ENCODE measurements around the gene CAPN5.
"Not testable (repeated sequence)": the region's sequence is repeated elsewhere in the genome, so short reads cannot be mapped to it uniquely, and the experiment has no call there.

Gene CAPN5

GRCh38 chr11:77084581-77085191 is 17.9 kb downstream of the CAPN5 start:
- DNase-seq (ENCODE audit: low spot score) = no peak

GRCh38 chr11:77085652-77086051 is 18.9 kb downstream of the CAPN5 start:
- no peak for DNase-seq (ENCODE audit: low spot score)

GRCh38 chr11:77086521-77087472 is 20.0 kb downstream of the CAPN5 start:
- DNase-seq (ENCODE audit: low spot score) = no peak

GRCh38 chr11:77087723-77088225 is 21.0 kb downstream of the CAPN5 start:
- DNase-seq (ENCODE audit: low spot score) = no peak

GRCh38 chr11:77088236-77089003 is 21.6 kb downstream of the CAPN5 start:
- no peak for DNase-seq (ENCODE audit: low spot score)

GRCh38 chr11:77089004-77089545 is 22.3 kb downstream of the CAPN5 start:
- DNase-seq (ENCODE audit: low spot score) = no peak

GRCh38 chr11:77090046-77090372 is 23.2 kb downstream of the CAPN5 start:
- DNase-seq (ENCODE audit: low spot score) = no peak

GRCh38 chr11:77090373-77091111 is 23.8 kb downstream of the CAPN5 start:
- DNase-seq (ENCODE audit: low spot score) = no peak

- peak; percentile 76 for DNase-seq (ENCODE audit: low spot score)
Observed at GRCh38 chr11:77091146-77091940, 24.6 kb downstream of the CAPN5 start.

GRCh38 chr11:77092382-77092781 is 25.6 kb downstream of the CAPN5 start:
- DNase-seq (ENCODE audit: low spot score) = no peak

- DNase-seq (ENCODE audit: low spot score) = no peak
Observed at GRCh38 chr11:77093056-77093891, 26.5 kb downstream of the CAPN5 start.

- no peak for DNase-seq (ENCODE audit: low spot score)
Observed at GRCh38 chr11:77093987-77094840, 27.4 kb downstream of the CAPN5 start.

GRCh38 chr11:77094841-77095365 is 28.1 kb downstream of the CAPN5 start:
- no peak for DNase-seq (ENCODE audit: low spot score)

GRCh38 chr11:77095551-77096490 is 29.1 kb downstream of the CAPN5 start:
- DNase-seq (ENCODE audit: low spot score) = no peak

GRCh38 chr11:77096591-77097019 is 29.8 kb downstream of the CAPN5 start:
- no peak for DNase-seq (ENCODE audit: low spot score)

GRCh38 chr11:77097180-77097579 is 30.4 kb downstream of the CAPN5 start:
- not testable (repeated sequence) for DNase-seq (ENCODE audit: low spot score)
